HG02885 (cell line): Measurements from ENCODE around the gene NANOGP8.
A peak's percentile ranks its signal among the peaks of the same experiment; 100 is the strongest.
"Not testable (repeated sequence)": the region's sequence is repeated elsewhere in the genome, so short reads cannot be mapped to it uniquely, and the experiment has no call there.

Source experiments
- ATAC-seq: cut with Tn5 transposase; IDR thresholded peaks from one replicate; pipeline ENCODE4 v1.9.1; 2021; ENCODE audit warnings: mild to moderate bottlenecking; ENCODE audit not compliant: unreplicated experiment, poor library complexity

Gene NANOGP8

DNA sequence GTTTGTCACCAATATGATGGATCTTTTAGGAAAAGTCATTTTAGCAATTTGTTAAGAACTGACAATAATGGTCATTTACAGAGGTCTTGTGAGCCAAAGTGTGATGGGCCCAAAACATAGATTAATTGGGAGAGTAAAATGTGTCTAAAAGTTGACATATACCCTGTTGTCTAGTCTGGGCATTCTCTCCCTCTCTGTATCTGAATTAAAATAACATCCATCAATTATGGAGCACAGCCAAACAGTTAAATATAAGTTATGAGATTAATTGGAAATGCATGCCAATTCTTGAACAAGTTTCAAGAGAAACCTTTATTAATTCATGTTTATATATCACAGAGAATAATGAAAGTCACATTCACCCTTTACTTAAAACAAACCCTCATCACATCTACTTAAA lies 13.6 kb upstream of the NANOGP8 start:
- no peak for ATAC-seq

DNA sequence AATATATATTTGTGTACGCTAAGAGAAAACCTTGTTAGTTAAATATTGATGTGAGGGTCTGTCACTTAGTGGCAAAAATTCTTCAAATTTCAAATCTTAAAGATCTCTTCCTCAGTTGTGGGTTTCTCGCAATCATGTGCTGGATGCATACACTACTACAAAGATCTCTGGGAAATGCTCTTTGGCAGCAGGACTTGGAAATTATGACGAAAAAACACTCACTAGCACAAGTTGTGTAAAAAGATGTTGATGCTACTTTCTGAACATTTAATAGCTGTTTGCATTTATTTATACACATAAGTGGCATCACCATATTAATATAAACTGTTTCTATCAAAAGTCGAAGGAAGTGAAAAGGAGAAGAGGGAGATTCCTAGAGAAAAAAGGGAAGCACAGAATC lies 10.8 kb upstream of the NANOGP8 start:
- no peak for ATAC-seq

DNA sequence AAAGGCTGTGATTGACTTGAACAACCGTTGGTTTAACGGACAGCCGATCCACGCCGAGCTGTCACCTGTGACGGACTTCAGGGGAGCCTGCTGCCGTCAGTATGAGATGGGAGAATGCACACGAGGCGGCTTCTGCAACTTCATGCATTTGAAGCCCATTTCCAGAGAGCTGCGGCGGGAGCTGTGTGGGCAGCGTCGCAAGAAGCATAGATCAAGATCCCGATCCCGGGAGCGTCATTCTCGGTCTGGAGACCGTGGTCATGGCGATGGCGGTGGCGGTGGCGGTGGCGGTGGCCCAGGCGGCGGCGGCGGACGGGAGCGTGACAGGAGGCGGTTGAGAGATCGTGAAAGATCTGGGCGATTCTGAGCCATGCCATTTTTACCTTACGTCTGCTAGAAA lies 7.8 kb upstream of the NANOGP8 start:
- no peak for ATAC-seq

- ATAC-seq, result no peak
Observed at GRCh38 chr15:35092311-35092710, 7.2 kb upstream of the NANOGP8 start.

- no peak for ATAC-seq
Observed at GRCh38 chr15:35090104-35090807, 5.2 kb upstream of the NANOGP8 start.

DNA sequence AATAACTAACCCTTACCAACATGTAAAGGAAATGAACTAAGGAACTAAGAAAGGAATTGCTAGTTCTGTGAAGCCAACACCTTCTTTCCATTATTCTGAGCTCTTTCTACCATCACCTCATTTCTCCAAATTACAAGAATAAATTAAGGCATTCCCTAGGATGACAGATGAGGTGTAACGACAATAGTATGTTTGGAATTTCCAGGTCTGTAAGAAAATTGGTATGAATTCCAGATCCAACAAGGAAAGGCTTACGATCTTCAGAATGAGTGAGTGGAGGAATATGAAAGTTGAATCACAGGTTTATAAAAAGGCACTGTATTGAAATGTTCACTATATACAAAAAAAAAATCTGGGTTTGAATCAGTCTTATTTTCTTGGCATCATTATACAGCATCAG lies 4.5 kb upstream of the NANOGP8 start:
- ATAC-seq, result no peak

- no peak for ATAC-seq
Observed at GRCh38 chr15:35088329-35088728, 3.2 kb upstream of the NANOGP8 start.

DNA sequence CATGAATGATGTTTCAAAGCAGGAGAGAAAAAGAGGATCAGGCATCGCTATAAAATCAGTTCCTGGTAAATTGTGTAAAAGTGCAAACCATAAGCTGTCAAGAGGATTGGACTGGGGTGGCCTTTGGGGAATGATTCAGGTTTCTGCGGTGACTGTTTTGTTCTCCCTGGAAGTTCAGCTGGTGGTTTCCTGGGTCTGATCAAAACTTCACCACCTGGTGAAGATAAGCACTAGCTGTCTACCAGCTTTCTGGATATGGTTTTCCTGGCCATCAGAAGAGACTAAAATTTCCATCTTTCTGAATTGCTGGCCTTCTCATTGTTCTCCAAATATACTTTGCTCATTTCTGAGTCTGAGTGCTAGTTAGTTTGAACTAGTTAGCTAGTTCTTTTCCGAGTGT lies 2.7 kb upstream of the NANOGP8 start:
- no peak for ATAC-seq

DNA sequence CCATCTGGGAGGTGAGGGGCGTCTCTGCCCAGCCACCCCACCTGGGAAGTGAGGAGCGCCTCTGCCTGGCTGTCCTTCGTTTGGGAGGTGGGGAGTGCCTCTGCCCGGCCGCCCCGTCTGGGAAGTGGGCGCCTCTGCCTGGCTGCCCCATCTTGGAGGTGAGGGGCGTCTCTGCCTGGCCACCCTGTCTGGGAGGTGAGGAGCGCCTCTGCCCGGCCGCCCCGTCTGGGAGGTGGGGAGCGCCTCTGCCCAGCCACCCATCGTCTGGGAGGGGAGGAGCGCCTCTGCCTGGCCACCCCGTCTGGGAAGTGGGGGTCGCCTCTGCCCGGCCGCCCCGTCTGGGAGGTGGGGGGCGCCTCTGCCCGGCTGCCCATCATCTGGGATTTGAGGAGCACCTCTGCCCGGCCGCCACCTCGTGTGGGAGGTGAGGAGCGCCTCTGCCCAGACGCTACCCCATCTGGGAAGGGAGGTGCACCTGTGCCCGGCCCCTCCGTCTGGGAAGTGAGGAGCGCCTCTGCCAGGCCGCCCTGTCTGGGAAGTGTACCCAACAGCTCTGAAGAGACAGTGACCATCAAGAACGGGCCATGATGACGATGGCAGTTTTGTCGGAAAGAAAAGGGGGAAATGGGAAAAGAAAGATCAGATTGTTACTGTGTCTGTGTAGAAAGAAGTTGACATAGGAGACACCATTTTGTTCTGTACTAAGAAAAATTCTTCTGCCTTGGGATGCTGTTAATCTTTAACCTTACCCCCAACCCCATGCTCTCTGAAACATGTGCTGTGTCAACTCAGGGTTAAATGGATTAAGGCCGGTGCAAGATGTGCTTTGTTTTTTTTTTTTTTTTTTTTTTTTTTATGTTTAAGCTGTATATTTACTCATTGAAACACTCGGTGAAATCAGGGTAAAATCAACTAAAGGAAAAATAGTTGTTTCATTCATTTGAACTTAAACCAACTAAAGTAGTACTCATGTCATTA lies 2.4 kb downstream of the NANOGP8 start:
- not testable (repeated sequence) for ATAC-seq

DNA sequence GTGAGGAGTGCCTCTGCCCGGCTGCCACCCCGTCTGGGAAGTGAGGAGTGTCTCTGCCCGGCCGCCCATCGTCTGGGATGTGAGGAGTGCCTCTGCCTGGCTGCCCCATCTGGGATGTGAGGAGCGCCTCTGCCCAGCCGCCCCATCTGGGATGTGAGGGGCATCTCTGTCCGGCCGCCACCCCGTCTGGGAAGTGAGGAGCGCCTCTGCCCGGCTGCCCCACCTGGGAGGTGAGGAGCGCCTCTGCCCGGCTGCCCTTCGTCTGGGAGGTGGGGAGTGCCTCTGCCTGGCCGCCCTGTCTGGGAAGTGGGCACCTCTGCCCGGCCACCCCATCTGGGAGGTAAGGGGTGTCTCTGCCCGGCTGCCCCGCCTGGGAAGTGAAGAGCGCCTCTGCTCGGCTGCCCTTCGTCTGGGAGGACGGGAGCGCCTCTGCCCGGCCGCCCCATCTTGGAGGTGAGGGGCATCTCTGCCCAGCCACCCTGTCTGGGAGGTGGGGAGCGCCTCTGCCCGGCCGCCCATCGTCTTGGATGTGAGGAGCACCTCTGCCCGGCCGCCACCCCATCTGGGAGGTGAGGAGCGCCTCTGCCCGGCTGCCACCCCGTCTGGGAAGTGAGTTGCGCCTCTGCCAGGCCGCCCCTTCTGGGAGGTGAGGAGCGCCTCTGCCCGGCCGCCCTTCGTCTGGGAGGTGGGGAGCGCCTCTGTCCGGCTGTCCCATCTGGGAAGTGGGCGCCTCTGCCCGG lies 3.3 kb downstream of the NANOGP8 start:
- ATAC-seq, result not testable (repeated sequence)

GRCh38 chr15:35080226-35080625 lies 4.9 kb downstream of the NANOGP8 start:
- ATAC-seq, result no peak

GRCh38 chr15:35078221-35078915 lies 6.7 kb downstream of the NANOGP8 start:
- ATAC-seq, result peak; percentile 65

- no peak for ATAC-seq
Observed at GRCh38 chr15:35071106-35071505, 14.0 kb downstream of the NANOGP8 start.

DNA sequence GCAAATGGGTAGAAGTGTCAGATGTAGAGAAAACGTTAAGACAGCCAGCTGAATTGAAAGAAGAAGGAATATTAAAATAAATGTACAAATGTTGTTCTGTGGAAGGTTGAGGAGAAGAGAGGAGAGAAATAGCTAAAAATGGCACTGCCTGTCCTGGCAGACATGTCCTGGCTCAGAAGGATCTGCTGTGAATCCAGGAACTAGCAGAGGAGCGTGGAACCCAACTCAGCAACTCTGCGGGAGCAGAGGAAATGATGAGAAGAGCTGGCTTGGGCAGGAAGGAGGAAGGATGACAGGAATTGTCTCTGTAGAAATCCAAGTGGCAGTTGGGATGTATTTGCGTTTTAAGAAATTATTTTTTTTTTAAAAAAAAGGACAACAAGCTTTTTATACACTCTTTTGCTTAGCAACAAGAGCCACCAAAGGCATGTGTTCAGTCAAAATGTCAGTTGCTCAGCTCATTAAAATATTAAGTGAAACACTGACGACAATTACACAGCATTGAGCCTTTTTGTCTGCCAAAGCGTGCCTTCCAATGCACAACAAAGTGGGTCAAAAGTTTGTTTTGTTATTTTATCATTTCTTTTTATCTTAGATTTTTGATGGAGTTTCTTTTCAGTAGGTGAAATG lies 16.1 kb downstream of the NANOGP8 start:
- no peak for ATAC-seq

GRCh38 chr15:35067496-35068347 lies 17.4 kb downstream of the NANOGP8 start:
- ATAC-seq, result no peak

DNA sequence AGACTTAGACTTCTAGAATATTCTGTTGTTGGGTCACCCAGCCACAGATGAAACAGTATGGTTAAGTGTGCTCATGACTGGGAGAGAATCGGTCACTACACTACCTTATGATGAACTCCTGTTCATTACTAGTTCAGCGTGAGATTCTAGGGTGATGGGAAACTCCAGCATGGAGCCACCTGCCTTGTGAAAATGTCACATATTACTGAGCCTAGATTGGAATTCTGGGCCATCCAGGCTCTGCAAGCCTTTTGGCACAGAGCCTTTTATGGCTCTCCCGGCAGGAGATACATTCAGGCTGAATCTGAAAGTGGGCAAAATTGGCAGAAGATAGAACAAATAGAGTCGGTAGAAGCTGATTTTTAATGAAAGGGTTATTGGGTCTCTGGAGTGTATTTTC lies 19.0 kb downstream of the NANOGP8 start:
- ATAC-seq, result no peak

DNA sequence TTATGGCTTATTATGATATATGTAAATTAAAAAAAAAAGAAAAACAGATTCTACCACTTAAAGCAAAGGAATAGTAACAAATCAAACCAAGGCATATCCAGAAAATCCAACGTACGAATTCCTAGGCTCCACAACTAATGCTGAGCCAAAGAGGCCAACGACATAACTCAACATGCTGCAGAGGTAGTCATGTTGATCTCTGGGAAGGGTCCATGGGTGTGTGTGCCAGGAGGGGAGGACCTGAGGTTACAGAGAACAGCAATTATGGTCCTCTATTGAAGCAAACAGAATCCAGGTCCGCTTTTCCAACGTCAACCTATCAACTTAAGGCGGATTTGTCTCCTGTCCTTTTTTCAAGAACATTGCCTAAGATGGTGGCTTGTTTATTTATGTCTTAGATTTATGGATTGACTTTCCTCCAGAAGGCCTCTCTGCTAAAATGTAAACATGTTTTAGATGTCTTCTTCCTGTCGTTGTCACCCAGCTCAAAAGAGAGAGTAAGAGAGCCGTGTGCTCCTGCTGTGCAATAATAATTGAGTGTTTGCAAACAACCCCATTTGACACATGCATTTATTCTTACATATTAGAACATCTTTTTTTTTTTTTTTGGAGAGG lies 20.4 kb downstream of the NANOGP8 start:
- ATAC-seq, result no peak

DNA sequence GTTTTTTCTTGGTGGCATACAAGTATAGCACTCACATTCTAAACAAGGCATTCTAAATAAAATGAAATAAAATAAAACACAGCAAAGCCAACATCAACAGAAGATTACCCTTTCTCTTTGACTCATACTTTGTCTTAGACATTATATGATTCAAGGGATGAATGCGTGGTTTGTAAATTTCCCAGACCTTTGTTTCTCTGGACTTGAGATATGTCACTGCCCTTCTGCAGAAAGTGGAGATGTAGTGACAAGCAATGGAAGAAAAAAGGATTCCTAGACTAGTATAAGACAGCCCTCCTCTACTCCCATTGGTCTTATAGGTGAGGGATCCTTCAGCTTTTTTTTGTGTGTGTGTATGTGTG lies 22.4 kb downstream of the NANOGP8 start:
- no peak for ATAC-seq
